Measurements from ENCODE around the gene TOR1AIP2. TPM values are rescaled to one million over a fixed set of nuclear protein-coding genes. Genes with fewer than 3 reads are reported as not detected.

TOR1AIP2 gene
- total RNA-seq, 1 donor from 2014 or later = 57.5 TPM

- Mint-ChIP-seq H3K4me1 (peaks cover 11% of the 10 kb centered on the region), H3K9me3 (no peaks in the 10 kb centered on the region), H3K27me3 (peaks cover 3% of the 10 kb centered on the region), H3K36me3 (ENCODE audit: low read depth) (no peaks in the 10 kb centered on the region), H3K27ac (no peak overlapping the region), H3K4me3 (no peak overlapping the region)
- intact Hi-C loops (cut with micrococcal nuclease) = no loop called here
- no peak for DNase-seq
These were observed 50.9 kb downstream of the TOR1AIP2 start for GRCh38 chr1:179826626-179827280.

DNA sequence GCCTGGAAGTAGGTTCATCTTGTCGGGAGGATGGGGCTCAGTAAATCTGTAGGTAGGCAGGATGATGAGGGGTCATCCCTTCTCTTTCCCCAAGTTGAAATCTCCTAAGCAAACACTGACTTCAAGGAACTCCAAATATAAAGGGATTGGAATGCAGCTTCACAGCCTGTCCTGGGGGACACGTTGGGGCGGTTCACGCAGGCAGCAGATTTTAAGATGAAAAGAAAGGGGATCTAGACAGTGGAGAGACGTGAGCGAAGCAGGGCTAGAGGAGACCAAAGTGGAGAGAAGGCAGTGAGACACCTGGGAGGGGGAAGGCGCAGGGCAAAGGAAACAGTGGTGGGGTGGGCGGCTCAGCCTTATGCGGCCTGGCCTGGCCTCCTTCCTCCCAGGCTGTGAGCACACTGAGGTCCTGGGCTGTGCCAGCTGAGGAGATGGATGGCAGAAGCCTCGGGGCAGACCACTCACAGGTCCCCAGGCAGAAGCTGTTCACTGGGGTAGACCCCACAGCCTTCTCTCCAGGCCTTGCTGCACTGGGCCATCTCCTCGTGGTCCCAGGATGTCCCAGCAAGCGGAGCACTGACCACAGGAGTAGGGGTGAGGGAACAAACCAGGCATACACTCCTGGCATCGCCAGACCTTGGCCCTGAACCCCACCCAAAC is 51.7 kb downstream of the TOR1AIP2 start:
- Mint-ChIP-seq H3K36me3 (ENCODE audit: low read depth) (no peaks in the 10 kb centered on the region), H3K9me3 (no peaks in the 10 kb centered on the region), H3K4me1 (peaks cover 3% of the 10 kb centered on the region), H3K27me3 (peaks cover 3% of the 10 kb centered on the region), H3K27ac (no peak overlapping the region), H3K4me3 (no peak overlapping the region)
- DNase-seq = no peak
- intact Hi-C loops (cut with micrococcal nuclease) = no loop called here

DNA sequence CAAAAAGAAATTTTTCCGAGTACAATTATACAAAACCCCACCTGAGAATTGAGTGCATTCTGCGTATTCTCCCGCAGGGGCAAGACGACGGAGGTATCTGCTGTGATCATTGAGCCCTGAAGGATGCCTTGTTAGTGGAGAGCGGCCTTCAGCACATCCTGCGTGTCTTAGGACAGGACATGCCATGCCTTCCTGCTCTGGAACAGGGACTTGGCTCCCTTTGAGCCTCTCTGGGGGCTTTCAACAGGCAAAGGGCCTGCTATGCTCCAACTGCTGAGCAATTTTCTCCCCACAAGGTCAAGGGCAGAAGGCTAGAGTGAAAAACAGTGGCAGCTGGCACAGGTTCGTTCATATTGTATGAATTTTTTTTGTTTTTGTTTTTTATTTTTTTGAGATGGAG is 52.4 kb downstream of the TOR1AIP2 start:
- intact Hi-C loops (cut with micrococcal nuclease) = no loop called here
- Mint-ChIP-seq H3K4me1 (no peaks in the 10 kb centered on the region), H3K9me3 (no peaks in the 10 kb centered on the region), H3K36me3 (ENCODE audit: low read depth) (no peaks in the 10 kb centered on the region), H3K27me3 (peaks cover 3% of the 10 kb centered on the region), H3K4me3 (no peak overlapping the region), H3K27ac (no peak overlapping the region)
- DNase-seq = no peak

DNA sequence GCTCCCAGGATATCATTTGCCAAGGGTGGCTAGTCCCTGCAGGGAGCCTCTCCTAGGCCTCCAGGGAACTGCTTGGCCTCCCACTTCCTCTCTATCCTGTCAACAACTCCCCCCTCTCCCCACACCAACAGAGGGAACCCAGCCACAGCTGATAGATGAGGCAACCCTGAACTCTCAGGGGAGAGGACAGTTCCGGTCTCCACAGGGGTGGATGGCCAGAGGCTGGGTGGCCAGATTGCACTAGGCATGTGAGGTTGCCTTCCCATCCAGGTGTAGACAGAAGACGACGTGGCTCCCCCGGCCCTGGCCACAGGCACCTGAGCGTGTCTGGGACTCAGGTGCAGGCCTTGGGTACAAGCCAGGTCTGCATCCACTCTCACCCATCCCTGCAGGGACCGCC is 53.3 kb downstream of the TOR1AIP2 start:
- Mint-ChIP-seq H3K4me1 (no peaks in the 10 kb centered on the region), H3K27ac (no peak overlapping the region), H3K27me3 (peaks cover 3% of the 10 kb centered on the region), H3K9me3 (no peaks in the 10 kb centered on the region), H3K36me3 (ENCODE audit: low read depth) (no peaks in the 10 kb centered on the region), H3K4me3 (no peak overlapping the region)
- DNase-seq = no peak
- intact Hi-C loops (cut with micrococcal nuclease) = no loop called here

GRCh38 chr1:179823693-179824092 is 53.9 kb downstream of the TOR1AIP2 start:
- Mint-ChIP-seq H3K4me3 (no peak overlapping the region), H3K9me3 (no peaks in the 10 kb centered on the region), H3K4me1 (no peaks in the 10 kb centered on the region), H3K36me3 (ENCODE audit: low read depth) (no peaks in the 10 kb centered on the region), H3K27ac (no peak overlapping the region), H3K27me3 (peaks cover 3% of the 10 kb centered on the region)
- no peak for DNase-seq
- intact Hi-C loops (cut with micrococcal nuclease) = no loop called here

- DNase-seq = no peak
- Mint-ChIP-seq H3K27ac (no peak overlapping the region), H3K4me1 (no peaks in the 10 kb centered on the region), H3K36me3 (ENCODE audit: low read depth) (no peaks in the 10 kb centered on the region), H3K27me3 (peaks cover 6% of the 10 kb centered on the region), H3K9me3 (no peaks in the 10 kb centered on the region), H3K4me3 (no peak overlapping the region)
- intact Hi-C loops (cut with micrococcal nuclease) = no loop called here
These were observed 55.5 kb downstream of the TOR1AIP2 start for GRCh38 chr1:179822065-179822464.

DNA sequence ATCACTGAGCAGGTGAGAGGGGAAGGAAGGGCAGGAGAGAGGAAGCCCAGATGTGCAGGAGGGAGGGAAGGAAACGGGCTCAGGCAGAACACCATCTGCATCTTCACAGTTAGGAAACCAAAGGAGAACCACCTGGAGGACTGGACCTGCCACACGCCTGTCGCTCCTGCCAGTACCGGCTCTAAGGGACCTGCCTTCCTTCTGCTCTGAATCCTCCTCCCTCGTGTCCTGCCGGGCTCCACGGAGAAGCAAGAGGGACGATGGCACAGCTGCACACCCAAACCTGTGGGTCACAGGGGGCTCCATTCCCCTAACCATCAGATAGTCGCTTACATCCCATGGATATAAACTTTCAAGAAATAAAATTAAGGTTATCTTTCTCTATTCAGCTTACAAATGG is 56.1 kb downstream of the TOR1AIP2 start:
- no peak overlapping the region for H3K4me3 Mint-ChIP-seq
- H3K4me1 Mint-ChIP-seq = no peaks in the 10 kb centered on the region
- peaks cover 8% of the 10 kb centered on the region for H3K27me3 Mint-ChIP-seq
- intact Hi-C loops (cut with micrococcal nuclease) = no loop called here
- no peaks in the 10 kb centered on the region for H3K9me3 Mint-ChIP-seq
- H3K36me3 Mint-ChIP-seq (ENCODE audit: low read depth) = no peaks in the 10 kb centered on the region
- no peak overlapping the region for H3K27ac Mint-ChIP-seq
- DNase-seq = no peak

- intact Hi-C loops (cut with micrococcal nuclease) = no loop called here
- H3K27ac Mint-ChIP-seq = no peak overlapping the region
- no peak for DNase-seq
- no peaks in the 10 kb centered on the region for H3K36me3 Mint-ChIP-seq (ENCODE audit: low read depth)
- peaks cover 18% of the 10 kb centered on the region for H3K27me3 Mint-ChIP-seq
- no peak overlapping the region for H3K4me3 Mint-ChIP-seq
- H3K4me1 Mint-ChIP-seq = peaks cover 7% of the 10 kb centered on the region
- no peaks in the 10 kb centered on the region for H3K9me3 Mint-ChIP-seq
These were observed 57.2 kb downstream of the TOR1AIP2 start for GRCh38 chr1:179820226-179820970.

DNA sequence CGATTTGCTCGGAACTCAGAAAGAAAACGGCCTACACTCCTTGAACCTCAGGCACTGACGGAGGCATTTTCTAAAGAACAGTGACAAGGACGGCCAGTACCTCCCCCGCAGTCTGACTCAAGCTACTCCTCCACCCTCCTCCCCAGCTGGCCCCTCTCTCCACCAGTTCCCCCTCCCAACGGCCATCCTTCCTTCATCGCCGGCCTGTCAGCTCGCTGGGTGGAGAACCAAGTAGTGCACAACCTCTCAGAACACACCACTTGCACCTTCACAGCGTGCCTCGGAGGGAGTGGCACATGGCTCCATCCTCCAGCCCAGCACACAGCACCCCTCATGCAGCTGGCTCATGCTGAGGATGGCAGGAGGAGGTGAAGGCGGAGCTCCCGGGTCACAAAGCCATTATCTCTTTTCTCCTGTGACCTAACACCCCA is 58.8 kb downstream of the TOR1AIP2 start:
- peaks cover 18% of the 10 kb centered on the region for H3K27me3 Mint-ChIP-seq
- no peak overlapping the region for H3K27ac Mint-ChIP-seq
- intact Hi-C loops (cut with micrococcal nuclease) = no loop called here
- no peaks in the 10 kb centered on the region for H3K9me3 Mint-ChIP-seq
- no peaks in the 10 kb centered on the region for H3K36me3 Mint-ChIP-seq (ENCODE audit: low read depth)
- DNase-seq = no peak
- H3K4me1 Mint-ChIP-seq = peaks cover 16% of the 10 kb centered on the region
- H3K4me3 Mint-ChIP-seq = no peak overlapping the region

GRCh38 chr1:179818260-179818659 is 59.3 kb downstream of the TOR1AIP2 start:
- H3K27me3 Mint-ChIP-seq = peaks cover 18% of the 10 kb centered on the region
- H3K9me3 Mint-ChIP-seq = no peaks in the 10 kb centered on the region
- no peak overlapping the region for H3K27ac Mint-ChIP-seq
- H3K36me3 Mint-ChIP-seq (ENCODE audit: low read depth) = no peaks in the 10 kb centered on the region
- no peak overlapping the region for H3K4me3 Mint-ChIP-seq
- no peak for DNase-seq
- intact Hi-C loops (cut with micrococcal nuclease) = no loop called here
- peaks cover 16% of the 10 kb centered on the region for H3K4me1 Mint-ChIP-seq

DNA sequence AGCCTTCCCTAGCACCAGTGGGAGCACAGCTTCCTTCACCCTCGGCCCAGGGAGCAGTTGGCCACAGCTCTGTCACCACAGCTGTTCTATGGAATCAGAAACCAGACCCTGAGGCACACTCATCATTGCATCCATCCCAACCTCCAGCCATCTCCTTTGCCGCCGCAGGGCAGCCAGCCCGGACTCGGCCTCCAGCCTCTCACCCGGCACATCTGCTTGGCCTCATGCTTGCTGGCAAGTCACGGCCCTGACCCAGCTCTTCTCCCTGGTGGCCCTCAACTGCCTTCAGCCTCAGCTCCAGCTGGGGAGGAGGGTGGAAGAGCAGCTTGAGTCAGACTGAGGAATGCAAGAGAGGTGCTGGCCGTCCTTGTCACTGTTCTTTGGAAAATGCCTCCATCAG is 59.8 kb downstream of the TOR1AIP2 start:
- H3K27me3 Mint-ChIP-seq = peaks cover 18% of the 10 kb centered on the region
- H3K9me3 Mint-ChIP-seq = no peaks in the 10 kb centered on the region
- H3K4me3 Mint-ChIP-seq = no peak overlapping the region
- intact Hi-C loops (cut with micrococcal nuclease) = no loop called here
- DNase-seq = no peak
- H3K4me1 Mint-ChIP-seq = peaks cover 16% of the 10 kb centered on the region
- H3K27ac Mint-ChIP-seq = no peak overlapping the region
- H3K36me3 Mint-ChIP-seq (ENCODE audit: low read depth) = no peaks in the 10 kb centered on the region

- Mint-ChIP-seq H3K4me3 (no peak overlapping the region), H3K36me3 (ENCODE audit: low read depth) (no peaks in the 10 kb centered on the region), H3K27me3 (peaks cover 19% of the 10 kb centered on the region), H3K4me1 (peaks cover 16% of the 10 kb centered on the region), H3K27ac (no peak overlapping the region), H3K9me3 (no peaks in the 10 kb centered on the region)
- intact Hi-C loops (cut with micrococcal nuclease) = no loop called here
- DNase-seq = no peak
These were observed 60.5 kb downstream of the TOR1AIP2 start for GRCh38 chr1:179817056-179817455.

DNA sequence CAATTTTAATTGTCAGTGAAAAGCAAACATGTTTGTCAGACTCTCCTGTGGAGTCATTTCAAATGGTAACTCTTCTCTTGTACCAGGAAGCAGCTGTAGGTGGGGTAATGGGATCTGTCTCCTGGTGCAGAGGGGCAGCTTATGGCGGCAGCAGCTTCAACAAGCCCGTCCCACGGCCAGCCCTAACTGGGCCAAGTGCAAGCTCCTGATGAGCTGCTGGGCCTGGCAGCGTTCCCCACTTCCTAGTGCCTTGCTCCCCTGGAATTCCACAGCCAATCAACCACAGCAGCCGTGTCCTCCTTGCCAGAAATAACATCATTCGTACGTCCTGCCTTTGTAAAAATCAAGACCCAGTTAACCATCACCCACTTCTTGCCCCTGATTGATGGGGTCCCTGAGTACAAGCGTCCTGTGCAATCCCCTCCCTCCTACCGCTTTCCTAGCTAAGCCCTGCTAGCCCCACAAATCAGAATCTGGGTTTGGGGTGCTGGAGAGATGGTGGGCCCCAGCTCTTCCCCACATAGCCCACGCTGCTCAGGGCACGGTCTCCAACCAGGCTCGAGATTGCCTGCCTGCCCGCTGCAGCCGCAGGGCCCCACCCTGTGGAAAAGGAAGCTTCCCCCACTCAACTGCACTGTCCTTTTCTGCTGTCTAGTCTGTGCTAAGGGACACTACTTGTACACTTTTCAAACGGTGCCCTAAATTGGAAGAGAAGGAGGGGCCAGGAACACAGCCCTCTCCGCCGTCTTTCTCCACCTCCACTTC is 61.2 kb downstream of the TOR1AIP2 start:
- intact Hi-C loops (cut with micrococcal nuclease) = no loop called here
- H3K9me3 Mint-ChIP-seq = no peaks in the 10 kb centered on the region
- DNase-seq = no peak
- peak overlapping the region; percentile 90 for H3K4me3 Mint-ChIP-seq
- peaks cover 19% of the 10 kb centered on the region for H3K27me3 Mint-ChIP-seq
- peaks cover 16% of the 10 kb centered on the region for H3K4me1 Mint-ChIP-seq
- no peak overlapping the region for H3K27ac Mint-ChIP-seq
- H3K36me3 Mint-ChIP-seq (ENCODE audit: low read depth) = no peaks in the 10 kb centered on the region

DNA sequence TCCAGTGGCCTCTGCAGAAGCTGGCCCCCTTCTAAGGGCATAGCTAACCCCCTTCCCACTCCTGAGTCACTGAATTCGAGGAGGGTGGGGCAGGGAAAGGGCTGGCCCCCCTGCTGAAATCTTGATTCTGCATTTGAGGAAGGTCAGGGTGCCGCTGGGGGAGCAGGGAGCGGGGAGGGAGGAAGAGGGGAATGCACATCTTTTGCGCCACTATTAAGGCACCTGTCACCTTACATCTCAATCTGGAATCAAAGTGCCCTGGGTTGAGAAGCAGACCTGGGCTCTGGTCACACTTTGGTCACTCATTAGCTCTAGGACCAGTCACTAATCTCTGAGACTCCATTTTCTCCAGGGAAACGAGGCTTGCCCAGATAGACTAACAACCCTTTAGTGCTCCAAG is 62.0 kb downstream of the TOR1AIP2 start:
- H3K4me1 Mint-ChIP-seq = peaks cover 16% of the 10 kb centered on the region
- peak overlapping the region; percentile 90 for H3K4me3 Mint-ChIP-seq
- H3K27me3 Mint-ChIP-seq = peaks cover 18% of the 10 kb centered on the region
- no peaks in the 10 kb centered on the region for H3K9me3 Mint-ChIP-seq
- intact Hi-C loops (cut with micrococcal nuclease) = no loop called here
- H3K27ac Mint-ChIP-seq = no peak overlapping the region
- DNase-seq = no peak
- no peaks in the 10 kb centered on the region for H3K36me3 Mint-ChIP-seq (ENCODE audit: low read depth)
